Immature natural killer cell (primary cell): ENCODE data around the gene TMEM69. TPM values are rescaled to one million over a fixed set of nuclear protein-coding genes. Genes with fewer than 3 reads are reported as not detected.
"Not testable (repeated sequence)": the region's sequence is repeated elsewhere in the genome, so short reads cannot be mapped to it uniquely, and the experiment has no call there.

Experiments
- DNase-seq, 3 donors: peaks; one replicate each; pipeline ENCODE4 v3.0.0; 2022; ENCODE audit warnings: mixed read lengths in 1 of 3
- H3K27ac Mint-ChIP-seq, 6 donors: one replicate each; pipeline ENCODE4 v1.8.0; 2020; ENCODE audit warnings: mixed read lengths in 6 of 6, mild to moderate bottlenecking in 5 of 6, inconsistent platforms in 4 of 6, moderate library complexity in 3 of 6
- H3K27me3 Mint-ChIP-seq, 3 donors: one replicate each; pipeline ENCODE4 v1.8.0; 2020 to 2021; ENCODE audit warnings: low read depth in 3 of 3, mild to moderate bottlenecking in 3 of 3, mixed read lengths in 3 of 3, moderate library complexity in 3 of 3, inconsistent platforms in 1 of 3
- H3K36me3 Mint-ChIP-seq, 3 donors: one replicate each; pipeline ENCODE4 v1.8.0; 2020; ENCODE audit warnings: mixed read lengths in 3 of 3, inconsistent platforms in 2 of 3, mild to moderate bottlenecking in 2 of 3
- H3K4me1 Mint-ChIP-seq, 2 donors: one replicate each; pipeline ENCODE4 v1.8.0; 2020; ENCODE audit warnings: inconsistent platforms in 2 of 2, mild to moderate bottlenecking in 2 of 2, mixed read lengths in 2 of 2, moderate library complexity in 1 of 2
- H3K4me3 Mint-ChIP-seq, 5 donors: one replicate each; pipeline ENCODE4 v1.8.0; 2020; ENCODE audit warnings: mild to moderate bottlenecking in 5 of 5, mixed read lengths in 5 of 5, inconsistent platforms in 3 of 5, moderate library complexity in 3 of 5
- H3K9me3 Mint-ChIP-seq, 6 donors: one replicate each; pipeline ENCODE4 v1.8.0; 2020; ENCODE audit warnings: mild to moderate bottlenecking in 6 of 6, mixed read lengths in 6 of 6, inconsistent platforms in 4 of 6, moderate library complexity in 3 of 6
- polyA plus RNA-seq, 3 donors: library from polyadenylated mRNA; unstranded; fragments of 300-500 nt; fragmentation: Illumina TruSeq; gene quantifications; one replicate each; pipeline ENCODE4 v1.2.3, GENCODE V29; 2021

The TMEM69 gene
- polyA plus RNA-seq, 3 donors from 2014 or later, result 15.2 to 33.7 (median 26.7) TPM

GRCh38 chr1:45686015-45686287 lies 2.0 kb upstream of the TMEM69 start:
- no peak for DNase-seq
- peaks cover 0 to 2% (median 0%) of the 10 kb centered on the region in 3 donors for H3K36me3 Mint-ChIP-seq
- peaks cover 8 to 23% (median 21%) of the 10 kb centered on the region in 3 donors for H3K27me3 Mint-ChIP-seq
- H3K27ac Mint-ChIP-seq, result peak overlapping the region; percentile 99 to 100 (median 100)
- H3K4me1 Mint-ChIP-seq, result peaks cover 52 to 78% of the 10 kb centered on the region in 2 donors
- H3K9me3 Mint-ChIP-seq, result no peaks in the 10 kb centered on the region
- H3K4me3 Mint-ChIP-seq, result peak overlapping the region; percentile 97 to 99 (median 97)

GRCh38 chr1:45686288-45687013 lies 1.5 kb upstream of the TMEM69 start, which contains the start of gene GPBP1L1:
Gene GPBP1L1 (minus strand): TSS chr1:45686533. CDS start chr1:45659087, 27,446 bp downstream.
- peaks cover 49 to 74% of the 10 kb centered on the region in 2 donors for H3K4me1 Mint-ChIP-seq
- DNase-seq, result peak; percentile 98
- peak within 1 kb of the TSS; percentile 99 to 100 (median 100) for H3K27ac Mint-ChIP-seq
- peaks cover 0 to 4% (median 0%) of the 10 kb centered on the region in 3 donors for H3K36me3 Mint-ChIP-seq
- H3K27me3 Mint-ChIP-seq, result peaks cover 8 to 23% (median 21%) of the 10 kb centered on the region in 3 donors
- no peaks in the 10 kb centered on the region for H3K9me3 Mint-ChIP-seq
- H3K4me3 Mint-ChIP-seq, result peak within 1 kb of the TSS; percentile 97 to 99 (median 97)

DNA sequence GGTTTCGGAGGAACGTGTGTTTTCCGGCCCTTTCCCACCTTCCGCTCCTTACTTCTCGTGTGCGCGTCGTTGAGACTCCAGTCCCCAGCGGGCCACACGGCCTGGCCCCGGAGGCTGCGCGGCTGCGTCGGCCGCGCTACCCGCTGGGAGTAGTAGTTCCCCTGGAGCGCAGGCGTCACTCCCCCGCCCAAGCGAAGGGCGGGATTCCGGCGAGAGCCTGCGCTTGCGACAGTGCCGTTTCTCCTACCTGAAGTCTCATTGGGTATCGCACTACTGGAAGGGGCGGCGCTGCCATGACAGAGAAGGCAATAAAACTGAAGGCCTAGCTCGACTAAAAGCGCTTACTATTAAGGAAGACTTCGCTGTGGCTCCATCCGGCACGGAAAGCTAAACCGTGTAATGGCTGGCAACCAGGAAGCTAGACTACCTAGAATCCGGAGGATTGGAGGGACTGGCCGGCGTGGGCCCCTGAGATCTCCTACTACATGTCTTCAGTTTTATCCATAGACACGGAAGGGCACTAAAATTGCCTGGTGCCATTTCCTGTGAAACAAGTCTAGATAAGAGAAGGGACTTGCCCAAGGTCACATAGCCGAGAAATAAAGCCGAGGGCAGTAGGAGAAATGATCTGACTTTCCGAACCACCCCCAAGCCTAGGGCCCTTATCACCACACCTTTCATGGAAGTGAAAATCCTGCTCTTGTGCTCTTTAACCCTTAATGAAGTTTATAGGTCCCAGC lies 797 bp upstream of the TMEM69 start:
- Mint-ChIP-seq H3K4me3 (peak overlapping the region; percentile 97 to 99 (median 97)), H3K27me3 (peaks cover 8 to 23% (median 21%) of the 10 kb centered on the region in 3 donors), H3K9me3 (no peaks in the 10 kb centered on the region), H3K36me3 (peaks cover 0 to 4% (median 0%) of the 10 kb centered on the region in 3 donors), H3K4me1 (peaks cover 43 to 66% of the 10 kb centered on the region in 2 donors), H3K27ac (peak overlapping the region; percentile 99 to 100 (median 100))
- DNase-seq, result peak; percentile 96 to 97 (median 97)

DNA sequence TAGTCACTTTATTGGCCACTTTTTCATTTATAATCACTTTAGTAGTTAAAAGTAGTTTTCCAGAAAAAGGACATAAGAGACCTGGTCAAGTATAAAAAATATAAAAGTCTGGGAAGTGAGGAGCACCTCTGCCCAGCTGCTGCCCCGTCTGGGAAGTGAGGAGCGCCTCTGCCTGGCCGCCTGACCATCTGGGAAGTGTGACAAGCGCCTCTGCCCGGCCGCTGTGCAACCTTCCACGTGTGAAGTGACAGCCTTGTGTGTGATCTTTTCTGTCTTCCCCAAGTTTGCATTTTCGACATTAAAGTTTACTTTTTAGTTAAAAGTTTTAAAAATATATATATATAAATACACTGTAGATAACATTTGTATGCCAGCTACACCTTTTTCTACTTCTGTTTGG lies 5.8 kb downstream of the TMEM69 start:
- H3K9me3 Mint-ChIP-seq, H3K4me3 Mint-ChIP-seq, H3K27me3 Mint-ChIP-seq, DNase-seq: not testable (repeated sequence)
- Mint-ChIP-seq H3K36me3 (peaks cover 0 to 17% (median 4%) of the 10 kb centered on the region in 3 donors), H3K4me1 (peaks cover 2 to 14% of the 10 kb centered on the region in 2 donors), H3K27ac (peak overlapping the region in 1 of 6 donors; percentile 73)

DNA sequence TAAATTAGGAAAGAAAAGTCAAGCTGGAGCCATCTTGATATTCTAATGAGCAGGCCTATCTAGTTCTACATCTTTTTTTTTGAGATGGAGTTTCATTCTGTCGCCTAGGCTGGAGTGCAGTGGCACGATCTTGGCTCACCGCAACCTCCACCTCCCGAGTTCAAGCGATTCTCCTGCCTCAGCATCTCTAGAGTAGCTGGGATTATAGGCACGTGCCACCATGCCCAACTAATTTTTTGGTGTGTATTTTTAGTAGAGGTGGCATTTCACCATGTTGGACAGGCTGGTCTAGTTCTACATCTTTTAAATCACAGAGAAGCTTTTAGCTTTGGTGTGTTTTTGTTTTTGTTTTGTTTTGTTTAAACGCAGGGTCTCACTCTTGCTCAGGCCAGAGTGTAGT lies 6.8 kb downstream of the TMEM69 start:
- Mint-ChIP-seq H3K9me3 (no peaks in the 10 kb centered on the region), H3K27ac (no peak overlapping the region), H3K36me3 (peaks cover 0 to 20% (median 4%) of the 10 kb centered on the region in 3 donors), H3K4me3 (no peak overlapping the region), H3K4me1 (peaks cover 0 to 12% of the 10 kb centered on the region in 2 donors), H3K27me3 (no peaks in the 10 kb centered on the region)
- DNase-seq, result no peak

- DNase-seq, result no peak
- Mint-ChIP-seq H3K36me3 (peaks cover 22 to 28% (median 26%) of the 10 kb centered on the region in 3 donors), H3K27ac (no peak overlapping the region)
These were observed 16.7 kb downstream of the TMEM69 start for GRCh38 chr1:45704637-45705036.

DNA sequence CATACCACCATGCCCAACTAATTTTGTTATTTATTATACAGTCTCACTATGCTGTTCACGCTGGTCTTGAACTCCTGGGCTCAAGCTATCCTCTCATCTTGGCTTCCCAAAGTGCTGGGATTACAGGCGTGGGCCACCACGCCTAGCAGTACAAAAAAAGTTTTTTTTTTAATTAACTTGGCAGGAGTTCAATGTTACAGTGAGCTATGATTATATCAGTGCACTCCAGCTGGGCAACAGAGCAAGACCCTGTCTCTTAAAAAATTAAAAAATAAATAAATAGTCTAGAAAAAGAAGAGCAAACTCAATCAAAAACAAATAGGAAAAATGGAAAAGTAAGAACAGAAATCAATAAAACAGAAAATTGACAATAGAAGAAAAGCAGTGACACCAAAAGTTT lies 25.7 kb downstream of the TMEM69 start:
- H3K4me3 Mint-ChIP-seq, result no peak overlapping the region
- no peak for DNase-seq
- peak overlapping the region in 1 of 6 donors; percentile 11 for H3K27ac Mint-ChIP-seq
- H3K9me3 Mint-ChIP-seq, result no peaks in the 10 kb centered on the region
- peaks cover 4 to 19% (median 4%) of the 10 kb centered on the region in 3 donors for H3K36me3 Mint-ChIP-seq
- peaks cover 0 to 2% (median 0%) of the 10 kb centered on the region in 3 donors for H3K27me3 Mint-ChIP-seq
- no peaks in the 10 kb centered on the region for H3K4me1 Mint-ChIP-seq

More at GRCh38 chr1:45704637-45705036, 16.7 kb downstream of the TMEM69 start:
- Mint-ChIP-seq H3K4me1 (no peaks in the 10 kb centered on the region), H3K4me3 (no peak overlapping the region), H3K9me3 (peaks cover 0 to 3% (median 0%) of the 10 kb centered on the region in 6 donors), H3K27me3 (no peaks in the 10 kb centered on the region)

DNA sequence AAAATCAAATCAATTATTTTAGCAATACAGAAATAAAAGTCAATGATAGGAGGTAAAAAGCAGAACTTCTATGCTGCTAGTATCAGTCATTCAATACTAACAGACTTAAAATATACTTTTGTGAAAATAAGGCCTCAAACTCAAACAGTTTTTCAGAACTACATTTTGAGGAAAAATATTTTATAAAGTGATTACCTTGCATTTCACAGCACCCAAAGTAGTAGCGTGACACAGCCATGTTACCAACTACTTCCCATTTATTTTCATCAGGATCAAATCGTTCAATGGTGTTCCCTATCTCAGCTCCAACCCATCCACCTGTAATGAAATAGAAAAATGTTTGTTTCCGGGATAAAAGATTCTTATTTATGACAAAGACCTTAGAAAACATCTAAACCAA lies 28.7 kb downstream of the TMEM69 start:
- Mint-ChIP-seq H3K27me3 (peaks cover 0 to 2% (median 0%) of the 10 kb centered on the region in 3 donors), H3K4me1 (no peaks in the 10 kb centered on the region)
- no peak for DNase-seq

GRCh38 chr1:45717386-45717785 lies 29.4 kb downstream of the TMEM69 start:
- not testable (repeated sequence) for H3K27ac Mint-ChIP-seq, H3K4me1 Mint-ChIP-seq, H3K4me3 Mint-ChIP-seq, DNase-seq, H3K9me3 Mint-ChIP-seq, H3K27me3 Mint-ChIP-seq
- peaks cover 0 to 19% (median 3%) of the 10 kb centered on the region in 3 donors for H3K36me3 Mint-ChIP-seq

More for the DNA sequence above, 28.7 kb downstream of the TMEM69 start:
- Mint-ChIP-seq H3K9me3 (no peaks in the 10 kb centered on the region), H3K36me3 (peaks cover 2 to 23% (median 5%) of the 10 kb centered on the region in 3 donors), H3K4me3 (no peak overlapping the region), H3K27ac (no peak overlapping the region)

- Mint-ChIP-seq H3K27ac (no peak overlapping the region), H3K4me1 (no peaks in the 10 kb centered on the region), H3K4me3 (no peak overlapping the region), H3K36me3 (peaks cover 0 to 24% (median 3%) of the 10 kb centered on the region in 3 donors), H3K27me3 (peaks cover 0 to 2% (median 0%) of the 10 kb centered on the region in 3 donors), H3K9me3 (no peaks in the 10 kb centered on the region)
- no peak for DNase-seq
These were observed 30.3 kb downstream of the TMEM69 start for GRCh38 chr1:45718289-45718688.

DNA sequence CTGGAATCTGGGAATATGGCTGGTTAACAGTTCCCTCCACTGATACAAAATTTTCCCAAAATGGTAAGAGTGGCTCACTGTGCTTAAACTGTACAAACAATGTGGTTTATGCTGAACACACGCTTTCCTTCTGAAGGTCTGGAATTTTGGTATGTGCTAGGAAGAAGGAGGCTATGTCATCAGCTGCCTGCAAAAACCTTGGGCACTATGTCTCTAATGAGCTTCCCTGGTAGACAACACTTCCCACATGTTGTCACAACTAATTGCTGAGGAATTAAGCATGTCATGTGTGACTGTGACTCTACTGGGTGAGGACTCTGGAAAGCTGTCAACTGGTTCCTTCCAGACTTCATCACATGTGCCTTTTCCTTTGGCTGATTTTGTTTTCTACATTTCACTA lies 33.2 kb downstream of the TMEM69 start:
- peaks cover 0 to 16% (median 3%) of the 10 kb centered on the region in 3 donors for H3K36me3 Mint-ChIP-seq
- H3K27me3 Mint-ChIP-seq, result no peaks in the 10 kb centered on the region
- DNase-seq, result no peak
- H3K9me3 Mint-ChIP-seq, result no peaks in the 10 kb centered on the region
- no peaks in the 10 kb centered on the region for H3K4me1 Mint-ChIP-seq
- no peak overlapping the region for H3K4me3 Mint-ChIP-seq
- H3K27ac Mint-ChIP-seq, result peak overlapping the region in 1 of 6 donors; percentile 19

DNA sequence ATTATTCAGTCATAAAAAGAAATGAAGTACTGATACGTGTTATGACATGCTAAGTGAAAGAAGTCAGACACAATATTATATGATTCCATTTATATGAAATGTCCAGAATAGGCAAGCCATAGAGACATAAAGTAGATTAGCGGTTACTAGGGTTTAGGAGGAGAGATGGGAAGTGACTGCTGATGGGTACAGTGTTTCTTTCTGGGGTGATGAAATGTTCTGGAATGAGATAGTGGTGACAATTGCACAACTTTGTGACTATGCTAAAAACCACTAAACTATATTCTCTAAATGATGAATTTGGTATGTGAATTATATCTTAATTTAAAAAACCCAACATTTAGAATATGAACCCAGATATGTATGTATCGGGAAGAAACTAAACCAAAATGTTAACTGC lies 34.8 kb downstream of the TMEM69 start:
- no peak for DNase-seq
- H3K27ac Mint-ChIP-seq, result no peak overlapping the region
- H3K9me3 Mint-ChIP-seq, result no peaks in the 10 kb centered on the region
- peaks cover 0 to 11% (median 9%) of the 10 kb centered on the region in 3 donors for H3K36me3 Mint-ChIP-seq
- H3K4me1 Mint-ChIP-seq, result no peaks in the 10 kb centered on the region
- H3K27me3 Mint-ChIP-seq, result no peaks in the 10 kb centered on the region
- H3K4me3 Mint-ChIP-seq, result no peak overlapping the region

GRCh38 chr1:45723248-45723930 lies 35.4 kb downstream of the TMEM69 start:
- peaks cover 0 to 1% (median 0%) of the 10 kb centered on the region in 3 donors for H3K27me3 Mint-ChIP-seq
- DNase-seq, result no peak
- no peak overlapping the region for H3K27ac Mint-ChIP-seq
- H3K4me3 Mint-ChIP-seq, result no peak overlapping the region
- H3K9me3 Mint-ChIP-seq, result no peaks in the 10 kb centered on the region
- H3K4me1 Mint-ChIP-seq, result no peaks in the 10 kb centered on the region
- H3K36me3 Mint-ChIP-seq, result peaks cover 0 to 11% (median 9%) of the 10 kb centered on the region in 3 donors
